Measurements from ENCODE around the gene ADAMTS6. TPM values are rescaled to one million over a fixed set of nuclear protein-coding genes. Genes with fewer than 3 reads are reported as not detected.
"Not testable (repeated sequence)": the region's sequence is repeated elsewhere in the genome, so short reads cannot be mapped to it uniquely, and the experiment has no call there.

ADAMTS6 gene
- total RNA-seq, 4 donors from 2014 or later: 0.23 to 3.8 (median 1.0) TPM

DNA sequence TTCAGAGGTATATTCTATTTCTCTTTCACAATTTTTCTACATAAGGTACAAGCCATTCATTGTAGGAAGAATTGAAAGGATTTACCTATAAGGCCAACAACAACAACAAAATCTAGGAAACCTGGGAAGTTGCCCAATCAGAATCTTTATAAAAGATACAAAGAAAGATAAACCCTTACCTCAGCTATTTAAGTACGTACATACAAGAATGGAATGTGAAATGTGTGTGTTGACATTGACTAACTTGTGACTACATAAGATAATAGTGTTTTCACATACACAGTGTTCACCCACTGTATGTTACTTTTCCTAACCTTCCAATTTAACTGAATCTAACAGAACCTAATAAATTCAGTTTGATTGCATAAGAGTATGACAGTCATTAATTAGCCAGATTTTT lies 154.1 kb downstream of the ADAMTS6 start:
- H3K4me1 ChIP-seq: no peaks in the 10 kb centered on the region
- 48 to 53% methylated on average over 1 of the region's 1 CpG for WGBS, 2 donors
- H3K27me3 ChIP-seq: no peaks in the 10 kb centered on the region
- H3K27ac ChIP-seq: no peak overlapping the region
- H3K4me3 ChIP-seq: no peak overlapping the region
- intact Hi-C loops (cut with DNase I): no loop called here
- DNase-seq: no peak
- TF ChIP-seq POLR2A (IDR thresholded peaks at IDR 0.05): no peak
- TF ChIP-seq, protein P1, sequence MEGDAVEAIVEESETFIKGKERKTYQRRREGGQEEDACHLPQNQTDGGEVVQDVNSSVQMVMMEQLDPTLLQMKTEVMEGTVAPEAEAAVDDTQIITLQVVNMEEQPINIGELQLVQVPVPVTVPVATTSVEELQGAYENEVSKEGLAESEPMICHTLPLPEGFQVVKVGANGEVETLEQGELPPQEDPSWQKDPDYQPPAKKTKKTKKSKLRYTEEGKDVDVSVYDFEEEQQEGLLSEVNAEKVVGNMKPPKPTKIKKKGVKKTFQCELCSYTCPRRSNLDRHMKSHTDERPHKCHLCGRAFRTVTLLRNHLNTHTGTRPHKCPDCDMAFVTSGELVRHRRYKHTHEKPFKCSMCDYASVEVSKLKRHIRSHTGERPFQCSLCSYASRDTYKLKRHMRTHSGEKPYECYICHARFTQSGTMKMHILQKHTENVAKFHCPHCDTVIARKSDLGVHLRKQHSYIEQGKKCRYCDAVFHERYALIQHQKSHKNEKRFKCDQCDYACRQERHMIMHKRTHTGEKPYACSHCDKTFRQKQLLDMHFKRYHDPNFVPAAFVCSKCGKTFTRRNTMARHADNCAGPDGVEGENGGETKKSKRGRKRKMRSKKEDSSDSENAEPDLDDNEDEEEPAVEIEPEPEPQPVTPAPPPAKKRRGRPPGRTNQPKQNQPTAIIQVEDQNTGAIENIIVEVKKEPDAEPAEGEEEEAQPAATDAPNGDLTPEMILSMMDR (IDR thresholded peaks at IDR 0.05): no peak
- H3K9me3 ChIP-seq: no peaks in the 10 kb centered on the region
- no peaks in the 10 kb centered on the region for H3K36me3 ChIP-seq

DNA sequence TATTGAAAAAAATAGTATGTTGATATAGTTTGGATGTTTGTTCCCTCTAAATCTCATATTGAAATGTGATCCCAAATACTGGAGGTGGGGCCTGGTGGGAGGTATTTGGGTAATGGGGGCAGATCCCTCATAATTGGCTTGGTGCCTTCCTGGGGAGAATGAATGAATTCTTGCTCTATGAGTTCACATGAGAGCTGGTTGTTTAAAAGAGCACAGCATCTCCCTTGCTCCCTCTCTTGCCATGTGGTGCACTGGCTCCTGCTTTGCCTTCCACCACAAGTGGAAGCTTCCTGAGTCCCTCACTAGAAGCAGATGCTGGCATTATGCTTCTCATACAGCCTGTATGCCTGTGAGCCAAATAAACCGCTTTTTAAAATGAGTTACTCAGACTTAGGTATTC lies 154.8 kb downstream of the ADAMTS6 start:
- Histone ChIP-seq H3K4me1 (no peaks in the 10 kb centered on the region), H3K9me3 (no peaks in the 10 kb centered on the region), H3K36me3 (no peaks in the 10 kb centered on the region), H3K27ac (no peak overlapping the region), H3K4me3 (no peak overlapping the region), H3K27me3 (no peaks in the 10 kb centered on the region)
- 45% methylated on average over 1 of the region's 1 CpG; no CpG with 5 or more reads in 1 of the 2 donors for WGBS, 2 donors
- TF ChIP-seq, protein P1 (IDR thresholded peaks at IDR 0.05): no peak
- TF ChIP-seq POLR2A (IDR thresholded peaks at IDR 0.05): no peak
- no peak for DNase-seq
- intact Hi-C loops (cut with DNase I): no loop called here

DNA sequence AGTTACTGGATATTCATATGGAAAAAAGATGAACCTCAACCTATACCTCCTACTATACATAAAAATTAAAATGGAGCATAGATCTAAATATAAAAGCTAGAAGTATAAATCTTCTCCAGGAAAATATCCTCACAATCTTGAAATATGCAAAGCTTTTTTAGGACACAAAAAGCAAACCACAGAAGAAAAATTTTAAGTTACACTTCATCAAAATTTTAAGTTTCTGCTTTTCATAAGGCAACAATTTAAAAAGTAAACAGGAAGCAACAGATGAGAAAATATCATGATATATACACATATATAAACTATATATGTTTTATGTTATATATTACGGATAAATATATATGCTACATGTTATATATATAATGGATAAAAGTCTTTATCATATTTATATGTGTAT lies 157.5 kb downstream of the ADAMTS6 start:
- intact Hi-C loops (cut with DNase I): no loop called here
- Histone ChIP-seq H3K4me1 (no peaks in the 10 kb centered on the region), H3K27me3 (no peaks in the 10 kb centered on the region), H3K36me3 (no peaks in the 10 kb centered on the region), H3K27ac (no peak overlapping the region), H3K4me3 (no peak overlapping the region), H3K9me3 (no peaks in the 10 kb centered on the region)
- no peak for DNase-seq
- TF ChIP-seq, protein P1 (IDR thresholded peaks at IDR 0.05): no peak
- TF ChIP-seq POLR2A (IDR thresholded peaks at IDR 0.05): no peak
- WGBS, 2 donors: 88 to 93% methylated on average over 1 of the region's 1 CpG

DNA sequence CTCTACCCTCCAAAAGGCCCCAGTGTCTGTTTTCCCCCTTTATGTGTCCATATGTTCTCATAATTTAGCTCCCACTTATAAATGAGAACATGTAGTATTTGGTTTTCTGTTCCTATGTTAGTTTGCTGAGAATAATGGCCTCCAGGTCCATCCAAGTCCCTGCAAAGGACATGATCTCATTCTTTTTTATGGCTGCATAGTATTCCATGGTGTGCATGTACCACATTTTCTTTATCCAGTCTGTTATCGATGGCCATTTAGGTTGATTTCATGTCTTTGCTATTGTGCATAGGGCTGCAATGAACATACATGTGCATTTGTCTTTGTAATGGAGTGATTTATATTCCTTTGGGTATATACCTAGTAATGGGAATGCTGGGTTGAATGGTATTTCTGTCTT lies 161.0 kb downstream of the ADAMTS6 start:
- WGBS, 2 donors: 100% methylated on average over 1 of the region's 1 CpG
- H3K27ac ChIP-seq; DNase-seq; intact Hi-C loops (cut with DNase I); H3K9me3 ChIP-seq; H3K4me1 ChIP-seq; H3K36me3 ChIP-seq; H3K27me3 ChIP-seq; H3K4me3 ChIP-seq: not testable (repeated sequence)

DNA sequence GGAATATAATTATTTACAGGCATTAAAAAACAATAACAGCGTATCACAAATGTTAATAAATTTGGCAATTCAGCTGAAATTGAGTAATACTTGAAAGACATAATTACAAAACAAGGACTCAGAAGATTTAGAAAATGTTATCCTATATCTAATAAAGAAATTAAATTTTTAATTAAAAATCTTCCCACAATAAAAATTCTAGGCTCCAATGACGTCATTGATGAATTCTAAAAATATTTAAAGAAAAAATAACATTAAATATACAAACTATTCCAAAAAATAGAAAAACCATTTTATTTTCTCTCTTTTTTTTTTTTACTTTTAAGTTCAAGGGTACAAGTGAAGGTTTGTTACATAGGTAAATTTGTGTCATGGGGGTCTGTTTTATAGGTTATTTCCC lies 161.5 kb downstream of the ADAMTS6 start:
- H3K27ac ChIP-seq: no peak overlapping the region
- no peak overlapping the region for H3K4me3 ChIP-seq
- WGBS, 2 donors: 77 to 78% methylated on average over 2 of the region's 2 CpGs
- no peaks in the 10 kb centered on the region for H3K4me1 ChIP-seq
- H3K27me3 ChIP-seq: no peaks in the 10 kb centered on the region
- no peak for TF ChIP-seq POLR2A (IDR thresholded peaks at IDR 0.05)
- TF ChIP-seq, protein P1 (IDR thresholded peaks at IDR 0.05): no peak
- H3K36me3 ChIP-seq: no peaks in the 10 kb centered on the region
- intact Hi-C loops (cut with DNase I): no loop called here
- DNase-seq: no peak
- no peaks in the 10 kb centered on the region for H3K9me3 ChIP-seq

DNA sequence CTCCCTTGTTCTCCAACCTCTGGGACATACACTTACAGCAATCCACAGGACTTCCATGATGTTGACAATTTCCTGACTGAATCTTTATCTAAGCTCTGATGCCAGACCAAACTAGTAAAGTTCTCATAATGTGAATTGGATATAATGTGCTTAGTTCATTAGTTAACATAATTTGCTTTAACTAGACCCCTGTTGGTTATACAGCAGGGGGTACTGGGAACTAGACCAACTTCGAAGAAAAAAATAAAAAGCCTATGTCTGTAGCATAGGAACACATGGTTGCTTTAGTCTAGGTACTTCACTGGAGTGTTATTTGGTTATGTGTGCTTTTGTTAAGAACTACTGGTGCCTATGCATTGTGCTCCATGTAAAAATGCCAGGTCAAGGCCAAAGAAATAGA lies 173.8 kb downstream of the ADAMTS6 start:
- 68 to 78% methylated on average over 1 of the region's 1 CpG for WGBS, 2 donors
- no peak overlapping the region for H3K27ac ChIP-seq

More for the DNA sequence above, 173.8 kb downstream of the ADAMTS6 start:
- no peaks in the 10 kb centered on the region for H3K36me3 ChIP-seq
- H3K9me3 ChIP-seq: no peaks in the 10 kb centered on the region
- DNase-seq: no peak
- no peak overlapping the region for H3K4me3 ChIP-seq
- H3K4me1 ChIP-seq: no peaks in the 10 kb centered on the region
- H3K27me3 ChIP-seq: no peaks in the 10 kb centered on the region
- TF ChIP-seq, protein P1 (IDR thresholded peaks at IDR 0.05): no peak
- TF ChIP-seq POLR2A (IDR thresholded peaks at IDR 0.05): no peak
- intact Hi-C loops (cut with DNase I): no loop called here

All from esophagus squamous epithelium (tissue), 5 donors.